WTC11 (cell line): Measurements from ENCODE around the gene CAB39L. TPM values are rescaled to one million over a fixed set of nuclear protein-coding genes. Genes with fewer than 3 reads are reported as not detected.

Experiments used
- ATAC-seq: fragments of 200-7000 bp; cut with Tn5 transposase; 2 replicates; pipeline ENCODE4 v1.10.0; 2021; ENCODE audit warnings: mild to moderate bottlenecking, moderate library complexity
- CTCF ChIA-PET: fragments of 300-600 bp; sonication (Branson Sonifier 250); formaldehyde crosslinking; loops from one replicate; lab custom pipeline; 2021; ENCODE audit warnings: antibody characterized with exemption; lab: Charles Lee
- POLR2A ChIA-PET: fragments of 350-600 bp; sonication (Branson Sonifier 250); formaldehyde crosslinking; loops from one replicate; lab custom pipeline; 2021; ENCODE audit warnings: antibody characterized with exemption; lab: Charles Lee
- DNase-seq: peaks from one replicate; pipeline ENCODE4 v3.0.0; 2021; ENCODE audit warnings: low spot score
- H3K27ac Mint-ChIP-seq: 2 replicates; pipeline ENCODE4 v1.8.0; 2021; ENCODE audit warnings: mixed read lengths
- H3K27me3 Mint-ChIP-seq: 2 replicates; pipeline ENCODE4 v1.8.0; 2021; ENCODE audit warnings: low read depth, mild to moderate bottlenecking, moderate library complexity, mixed read lengths
- H3K36me3 Mint-ChIP-seq: 2 replicates; pipeline ENCODE4 v1.8.0; 2021; ENCODE audit warnings: mixed read lengths
- H3K4me1 Mint-ChIP-seq: 2 replicates; pipeline ENCODE4 v1.8.0; 2022; ENCODE audit warnings: mixed read lengths
- H3K4me3 Mint-ChIP-seq: 2 replicates; pipeline ENCODE4 v1.8.0; 2021; ENCODE audit warnings: mild to moderate bottlenecking, moderate library complexity, mixed read lengths
- H3K9me3 Mint-ChIP-seq: 2 replicates; pipeline ENCODE4 v1.8.0; 2021; ENCODE audit warnings: mixed read lengths
- ATF1 ChIP-seq: sonication (generic); formaldehyde crosslinking; IDR thresholded peaks from 2 replicates; pipeline ENCODE4 v1.8.1; 2023; ENCODE audit warnings: mild to moderate bottlenecking, moderate library complexity, missing genetic modification reagents
- CBFB ChIP-seq: sonication (generic); formaldehyde crosslinking; IDR thresholded peaks from 2 replicates; pipeline ENCODE4 v1.8.1; 2022; ENCODE audit warnings: mild to moderate bottlenecking, low read depth, missing genetic modification reagents
- CREB1 ChIP-seq: sonication (generic); formaldehyde crosslinking; IDR thresholded peaks from 2 replicates; pipeline ENCODE4 v1.8.0; 2023; ENCODE audit warnings: mild to moderate bottlenecking, missing genetic modification reagents
- E2F1 ChIP-seq: sonication (generic); formaldehyde crosslinking; IDR thresholded peaks from 2 replicates; pipeline ENCODE4 v1.8.0; 2022; ENCODE audit warnings: mild to moderate bottlenecking, missing genetic modification reagents
- E2F5 ChIP-seq: sonication (generic); formaldehyde crosslinking; IDR thresholded peaks from 2 replicates; pipeline ENCODE4 v1.8.1; 2022; ENCODE audit warnings: mild to moderate bottlenecking, moderate library complexity, missing genetic modification reagents
- ELF4 ChIP-seq: sonication (generic); formaldehyde crosslinking; IDR thresholded peaks from 2 replicates; pipeline ENCODE4 v1.8.1; 2022; ENCODE audit warnings: low read depth, mild to moderate bottlenecking, moderate library complexity, missing genetic modification reagents
- ETV6 ChIP-seq: sonication (generic); formaldehyde crosslinking; IDR thresholded peaks from 2 replicates; pipeline ENCODE4 v1.8.1; 2022; ENCODE audit warnings: mild to moderate bottlenecking, missing genetic modification reagents
- HMGA2 ChIP-seq: fragments of 250-450 bp; sonication (Bioruptor Pico); IDR thresholded peaks from 2 replicates; pipeline ENCODE4 v1.4.0; 2021; ENCODE audit warnings: mild to moderate bottlenecking, moderate library complexity
- HMGXB4 ChIP-seq: sonication (generic); formaldehyde crosslinking; IDR thresholded peaks from 2 replicates; pipeline ENCODE4 v1.8.1; 2023; ENCODE audit warnings: mild to moderate bottlenecking, moderate library complexity, missing genetic modification reagents
- IRF1 ChIP-seq: sonication (generic); formaldehyde crosslinking; IDR thresholded peaks from 2 replicates; pipeline ENCODE4 v1.8.0; 2023; ENCODE audit warnings: missing genetic modification reagents
- IRF2 ChIP-seq: sonication (generic); formaldehyde crosslinking; IDR thresholded peaks from 2 replicates; pipeline ENCODE4 v1.8.0; 2022; ENCODE audit warnings: low read depth, missing genetic modification reagents, borderline replicate concordance
- MLX ChIP-seq: sonication (generic); formaldehyde crosslinking; IDR thresholded peaks from 2 replicates; pipeline ENCODE4 v1.8.1; 2023; ENCODE audit warnings: mild to moderate bottlenecking, missing genetic modification reagents, moderate library complexity
- MXD4 ChIP-seq: fragments of 250-450 bp; sonication (Bioruptor Pico); IDR thresholded peaks from 2 replicates; pipeline ENCODE4 v1.8.0; 2021; ENCODE audit warnings: mild to moderate bottlenecking, moderate library complexity, borderline replicate concordance
- NFE2L1 ChIP-seq: sonication (generic); formaldehyde crosslinking; IDR thresholded peaks from 2 replicates; pipeline ENCODE4 v1.8.1; 2023; ENCODE audit warnings: missing genetic modification reagents
- NR2C2 ChIP-seq: sonication (generic); formaldehyde crosslinking; IDR thresholded peaks from 2 replicates; pipeline ENCODE4 v1.8.0; 2022; ENCODE audit warnings: mild to moderate bottlenecking, missing genetic modification reagents
- PRDM15 ChIP-seq: sonication (generic); formaldehyde crosslinking; IDR thresholded peaks from 2 replicates; pipeline ENCODE4 v1.8.0; 2022; ENCODE audit warnings: missing genetic modification reagents
- PRRX2 ChIP-seq: fragments of 250-450 bp; sonication (Bioruptor Pico); IDR thresholded peaks from 2 replicates; pipeline ENCODE4 v1.8.0; 2021; ENCODE audit warnings: mild to moderate bottlenecking
- RORB ChIP-seq: fragments of 250-450 bp; sonication (Bioruptor Pico); IDR thresholded peaks from 2 replicates; pipeline ENCODE4 v1.9.0; 2021; ENCODE audit warnings: mild to moderate bottlenecking
- SMAD3 ChIP-seq: sonication (generic); formaldehyde crosslinking; IDR thresholded peaks from 2 replicates; pipeline ENCODE4 v1.8.0; 2022; ENCODE audit warnings: missing genetic modification reagents, mild to moderate bottlenecking, borderline replicate concordance
- USF1 ChIP-seq: sonication (generic); formaldehyde crosslinking; IDR thresholded peaks from 2 replicates; pipeline ENCODE4 v1.8.0; 2022; ENCODE audit warnings: mild to moderate bottlenecking, missing genetic modification reagents
- ZBTB21 ChIP-seq: sonication (generic); formaldehyde crosslinking; IDR thresholded peaks from 2 replicates; pipeline ENCODE4 v1.8.1; 2023; ENCODE audit warnings: mild to moderate bottlenecking, missing genetic modification reagents, borderline replicate concordance
- ZMAT4 ChIP-seq: fragments of 250-450 bp; sonication (Bioruptor Pico); IDR thresholded peaks from 2 replicates; pipeline ENCODE4 v1.9.0; 2021; ENCODE audit warnings: mild to moderate bottlenecking
- ZNF219 ChIP-seq: sonication (generic); formaldehyde crosslinking; IDR thresholded peaks from 2 replicates; pipeline ENCODE4 v1.8.0; 2023; ENCODE audit warnings: missing genetic modification reagents, mild to moderate bottlenecking, borderline replicate concordance
- ZNF232 ChIP-seq: sonication (generic); formaldehyde crosslinking; IDR thresholded peaks from 2 replicates; pipeline ENCODE4 v1.8.0; 2022; ENCODE audit warnings: mild to moderate bottlenecking, missing genetic modification reagents
- ZNF423 ChIP-seq: fragments of 250-450 bp; sonication (Bioruptor Pico); IDR thresholded peaks from 2 replicates; pipeline ENCODE4 v2.1.2; 2022; ENCODE audit warnings: mild to moderate bottlenecking, moderate library complexity
- total RNA-seq: library from RNA; stranded (reverse); gene quantifications from 3 replicates; pipeline ENCODE4 v1.2.3, GENCODE V29; 2021

CAB39L gene
- total RNA-seq, 1 experiment from 2014 or later = 3.3 TPM

- no peak for TF ChIP-seq ATF1 (CRISPR knock-in tag)
- TF ChIP-seq ZMAT4 (CRISPR knock-in tag) = no peak
- no peak for TF ChIP-seq CBFB (CRISPR knock-in tag)
- TF ChIP-seq E2F1 (CRISPR knock-in tag) = no peak
- TF ChIP-seq ZNF219 (CRISPR knock-in tag) = no peak
- no peak for TF ChIP-seq PRDM15
- no peak for TF ChIP-seq HMGA2 (CRISPR knock-in tag)
- no peak for TF ChIP-seq NFE2L1 (CRISPR knock-in tag)
- TF ChIP-seq MLX (CRISPR knock-in tag) = no peak
- no peak for TF ChIP-seq USF1
- no peak for TF ChIP-seq ELF4 (CRISPR knock-in tag)
Measured at GRCh38 chr13:49457221-49457620, 13.4 kb upstream of the CAB39L start (continued).

- no peak for ATAC-seq
- H3K27me3 Mint-ChIP-seq = no peaks in the 10 kb centered on the region
- ChIA-PET POLR2A (no interaction called here), CTCF (no interaction called here)
- peaks cover 7% of the 10 kb centered on the region for H3K36me3 Mint-ChIP-seq
- no peak overlapping the region for H3K4me3 Mint-ChIP-seq
- H3K9me3 Mint-ChIP-seq = peaks cover 5% of the 10 kb centered on the region
- no peak overlapping the region for H3K27ac Mint-ChIP-seq
- TF ChIP-seq ZNF232 (CRISPR knock-in tag) (no peak), E2F5 (CRISPR knock-in tag) (no peak), IRF1 (CRISPR knock-in tag) (no peak)
- no peak for DNase-seq
- no peaks in the 10 kb centered on the region for H3K4me1 Mint-ChIP-seq
Measured at GRCh38 chr13:49456156-49456555, 12.3 kb upstream of the CAB39L start.

GRCh38 chr13:49455007-49455398 is 11.1 kb upstream of the CAB39L start:
- Mint-ChIP-seq H3K27ac (no peak overlapping the region), H3K36me3 (no peaks in the 10 kb centered on the region), H3K9me3 (no peaks in the 10 kb centered on the region), H3K27me3 (no peaks in the 10 kb centered on the region), H3K4me1 (no peaks in the 10 kb centered on the region), H3K4me3 (no peak overlapping the region)
- ChIA-PET CTCF (no interaction called here), POLR2A (no interaction called here)
- ATAC-seq = no peak
- no peak for DNase-seq
- no peak for TF ChIP-seq MXD4
- TF ChIP-seq PRRX2 (CRISPR knock-in tag) = no peak
- TF ChIP-seq HMGA2 (CRISPR knock-in tag) = no peak
- TF ChIP-seq IRF2 = no peak
- no peak for TF ChIP-seq SMAD3
- TF ChIP-seq ETV6 = no peak
- TF ChIP-seq NR2C2 (CRISPR knock-in tag) = no peak
- TF ChIP-seq HMGXB4 (CRISPR knock-in tag) = no peak
- no peak for TF ChIP-seq ZBTB21 (CRISPR knock-in tag)
- no peak for TF ChIP-seq CREB1 (CRISPR knock-in tag)
- TF ChIP-seq RORB (CRISPR knock-in tag) = no peak
- TF ChIP-seq ZNF423 (CRISPR knock-in tag) = no peak
- TF ChIP-seq E2F1 (CRISPR knock-in tag) = no peak
